Hair follicular keratinocyte (primary cell): ENCODE results near the gene KRTAP12-3. TPM values are rescaled to one million over a fixed set of nuclear protein-coding genes. Genes with fewer than 3 reads are reported as not detected.

Experiments used
- total RNA-seq: library from RNA; depleted of rRNA; stranded (reverse); fragments of >200 nt; gene quantifications from 2 replicates; pipeline ENCODE4 v1.2.3, GENCODE V29; 2015

Gene KRTAP12-3, protein sequence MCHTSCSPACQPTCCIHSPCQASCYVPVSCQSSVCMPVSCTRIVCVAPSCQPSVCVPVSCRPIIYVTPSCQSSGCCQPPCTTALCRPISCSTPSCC
- total RNA-seq = not detected in 2 replicates

GRCh38 chr21:44657635-44658540 is at the start of gene KRTAP12-3:
KRTAP12-3 (plus strand) TSS chr21:44657932; CDS start chr21:44657980, 48 bp downstream.

GRCh38 chr21:44612029-44612486 is 45.7 kb upstream of the KRTAP12-3 start, which contains the start of gene KRTAP10-8:
KRTAP10-8 (plus strand) TSS chr21:44612079; CDS start chr21:44612101, 22 bp downstream.

DNA sequence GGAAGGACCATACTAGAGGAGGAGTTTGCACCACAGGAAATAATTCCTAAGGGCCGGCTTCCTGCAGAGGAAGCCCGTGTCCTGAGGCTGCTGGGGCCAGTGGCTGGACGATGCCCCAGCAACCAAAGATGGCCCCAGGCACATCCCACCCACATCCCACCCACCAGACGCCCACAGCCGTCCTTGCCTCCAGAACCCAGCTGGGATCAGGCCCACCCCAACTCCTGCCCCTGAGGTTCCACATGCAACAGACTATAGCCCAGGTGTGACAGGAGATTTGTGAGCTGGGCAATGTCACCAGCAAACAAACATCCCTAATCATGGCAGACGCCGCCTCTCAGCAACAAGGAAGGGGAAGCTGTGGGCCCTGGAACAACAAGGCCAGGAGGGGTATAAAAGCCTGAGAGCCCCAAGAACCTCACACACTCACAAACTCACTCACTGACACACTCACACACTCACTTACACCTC is 31.0 kb upstream of the KRTAP12-3 start, which contains the start of gene KRTAP10-9:
Gene KRTAP10-9, plus strand, starts transcription at position 421 of the 471 bp plus-strand sequence. CDS start 79 bp downstream, outside the sequence.

GRCh38 chr21:44637018-44637850 is 20.5 kb upstream of the KRTAP12-3 start, which contains the start of gene KRTAP10-10:
KRTAP10-10 (plus strand) TSS chr21:44637356; CDS start chr21:44637418, 62 bp downstream.

GRCh38 chr21:44646366-44647221 is 11.1 kb upstream of the KRTAP12-3 start, which contains the start of gene KRTAP10-11:
KRTAP10-11 (plus strand) TSS chr21:44646414; CDS start chr21:44646459, 45 bp downstream.

GRCh38 chr21:44654576-44655175 is 3.1 kb upstream of the KRTAP12-3 start, which contains the start of gene KRTAP12-4:
KRTAP12-4 (minus strand) TSS chr21:44654659; CDS start chr21:44654614, 45 bp downstream.

GRCh38 chr21:44666401-44667320 is 8.9 kb downstream of the KRTAP12-3 start, which contains the start of gene KRTAP12-2:
KRTAP12-2 (minus strand) TSS chr21:44666927; CDS start chr21:44666886, 41 bp downstream.

DNA sequence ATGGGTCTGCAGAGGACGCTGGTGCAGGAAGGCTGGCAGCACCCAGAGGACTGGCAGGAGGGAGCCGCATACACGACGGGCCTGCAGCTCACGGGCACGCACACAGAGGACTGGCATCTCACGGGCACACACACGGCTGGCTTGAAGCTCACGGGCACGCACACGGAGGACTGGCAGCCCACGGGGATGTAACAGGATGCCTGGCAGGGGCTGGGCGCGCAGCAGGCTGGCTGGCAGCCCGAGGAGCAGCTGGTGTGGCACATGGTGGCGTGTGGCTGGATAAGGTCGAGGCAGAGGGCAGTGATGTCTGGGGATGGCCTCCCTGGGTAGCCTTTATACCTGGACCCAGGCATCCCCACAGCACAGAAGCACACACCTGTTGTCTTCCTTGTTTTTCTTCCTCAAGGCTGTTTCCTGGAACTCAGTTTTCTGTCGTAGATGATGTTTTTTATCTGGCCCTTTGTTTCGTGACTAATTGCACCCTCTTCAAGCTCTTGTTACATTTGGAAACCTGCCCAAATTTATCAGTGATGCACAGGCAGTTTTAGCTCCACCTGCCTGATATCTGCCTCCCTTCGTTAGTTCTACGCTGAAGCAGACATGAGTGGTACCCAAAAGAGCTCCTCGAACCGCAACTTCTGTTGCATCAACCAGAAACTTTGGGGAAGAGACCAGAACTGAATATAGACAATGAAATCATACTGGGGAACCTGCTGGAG is 24.3 kb downstream of the KRTAP12-3 start, which contains the start of gene KRTAP12-1:
Gene KRTAP12-1, minus strand, starts transcription at position 303 of the 719 bp plus-strand sequence. Its CDS starts 40 bp downstream, at position 263.

DNA sequence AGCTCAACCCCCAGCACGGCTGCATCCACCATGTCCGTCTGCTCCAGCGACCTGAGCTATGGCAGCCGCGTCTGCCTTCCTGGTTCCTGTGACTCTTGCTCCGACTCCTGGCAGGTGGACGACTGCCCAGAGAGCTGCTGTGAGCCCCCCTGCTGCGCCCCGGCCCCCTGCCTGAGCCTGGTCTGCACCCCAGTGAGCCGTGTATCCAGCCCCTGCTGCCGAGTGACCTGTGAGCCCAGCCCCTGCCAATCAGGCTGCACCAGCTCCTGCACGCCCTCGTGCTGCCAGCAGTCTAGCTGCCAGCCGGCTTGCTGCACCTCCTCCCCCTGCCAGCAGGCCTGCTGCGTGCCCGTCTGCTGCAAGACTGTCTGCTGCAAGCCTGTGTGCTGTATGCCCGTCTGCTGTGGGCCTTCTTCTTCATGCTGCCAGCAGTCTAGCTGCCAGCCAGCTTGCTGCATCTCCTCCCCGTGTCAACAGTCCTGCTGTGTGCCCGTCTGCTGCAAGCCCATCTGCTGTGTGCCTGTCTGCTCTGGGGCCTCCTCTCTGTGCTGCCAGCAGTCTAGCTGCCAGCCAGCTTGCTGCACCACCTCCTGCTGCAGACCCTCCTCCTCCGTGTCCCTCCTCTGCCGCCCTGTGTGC is 39.6 kb downstream of the KRTAP12-3 start, which contains the start of gene KRTAP10-12:
Gene KRTAP10-12, plus strand, starts transcription at position 1 of the 639 bp plus-strand sequence. Its CDS starts 30 bp downstream, at position 31.

Other genes starting within 250 kb of the KRTAP12-3 start
- 1.9 and 3.3 TPM in 2 replicates for gene LRRC3, start 202.4 kb upstream of the KRTAP12-3 start, total RNA-seq
- gene KRTAP10-1, start 117.7 kb upstream of the KRTAP12-3 start, total RNA-seq = not detected in 2 replicates
- gene KRTAP10-2, start 106.4 kb upstream of the KRTAP12-3 start, total RNA-seq = not detected in 2 replicates
- gene KRTAP10-3, start 99.1 kb upstream of the KRTAP12-3 start, total RNA-seq = not detected in 2 replicates
- gene KRTAP10-4, start 84.2 kb upstream of the KRTAP12-3 start, total RNA-seq = not detected in 2 replicates
- gene KRTAP10-5, start 77.3 kb upstream of the KRTAP12-3 start, total RNA-seq = not detected in 2 replicates
- not detected in 2 replicates for gene KRTAP10-6, start 65.4 kb upstream of the KRTAP12-3 start, total RNA-seq
- gene KRTAP10-7, start 57.3 kb upstream of the KRTAP12-3 start, total RNA-seq = not detected in 2 replicates
- gene KRTAP10-8, start 45.9 kb upstream of the KRTAP12-3 start, total RNA-seq = not detected in 2 replicates
- gene KRTAP10-9, start 30.8 kb upstream of the KRTAP12-3 start, total RNA-seq = not detected in 2 replicates
- not detected in 2 replicates for gene KRTAP10-10, start 20.6 kb upstream of the KRTAP12-3 start, total RNA-seq
- not detected in 2 replicates for gene KRTAP10-11, start 11.5 kb upstream of the KRTAP12-3 start, total RNA-seq
- gene KRTAP12-4, start 3.3 kb upstream of the KRTAP12-3 start, total RNA-seq = not detected in 2 replicates
- not detected in 2 replicates for gene KRTAP12-2, start 9.0 kb downstream of the KRTAP12-3 start, total RNA-seq
- not detected in 2 replicates for gene KRTAP12-1, start 24.2 kb downstream of the KRTAP12-3 start, total RNA-seq
- not detected in 2 replicates for gene KRTAP10-12, start 39.2 kb downstream of the KRTAP12-3 start, total RNA-seq
- not detected in 2 replicates for gene TSPEAR, start 53.6 kb downstream of the KRTAP12-3 start, total RNA-seq
- gene UBE2G2, start 143.9 kb downstream of the KRTAP12-3 start, total RNA-seq = 41.7 and 46.1 TPM in 2 replicates
- gene SUMO3, start 160.1 kb downstream of the KRTAP12-3 start, total RNA-seq = 82.6 and 98.3 TPM in 2 replicates
- 99.3 and 152 TPM in 2 replicates for gene PTTG1IP, start 215.8 kb downstream of the KRTAP12-3 start, total RNA-seq